H1 (cell line): ENCODE measurements around the gene CCNY. TPM values are rescaled to one million over a fixed set of nuclear protein-coding genes. Genes with fewer than 3 reads are reported as not detected.

Experiments used
- CTCF ChIA-PET: fragments of 300-600 bp; sonication (Branson Sonifier 250); formaldehyde crosslinking; loops from one replicate; lab custom pipeline; 2021; ENCODE audit not compliant: partially characterized antibody; lab: Charles Lee
- POLR2A ChIA-PET: fragments of 300-600 bp; sonication (Branson Sonifier 250); formaldehyde crosslinking; loops from one replicate; lab custom pipeline; 2021; ENCODE audit warnings: inconsistent platforms; ENCODE audit not compliant: partially characterized antibody; lab: Charles Lee
- DNase-seq, 2 experiments: peaks; one replicate each; pipeline versions ENCODE4 v3.0.0 to v3.0.0-alpha.2; 2010 to 2022; ENCODE audit warnings: low spot score in 2 of 2, low read depth in 1 of 2, mixed read lengths in 1 of 2
- FAIRE-seq: peaks from 2 replicates; lab custom pipeline; 2011; peaks lifted over from hg19 to GRCh38; lab: Jason Lieb, UNC
- H2AFZ ChIP-seq: 2 replicates; pipeline ENCODE4 v1.8.1; 2012; ENCODE audit warnings: low read length, inconsistent platforms
- H2AK5ac ChIP-seq: 2 replicates; pipeline ENCODE4 v1.6.1; 2013; ENCODE audit warnings: low read depth, low read length
- H2BK120ac ChIP-seq: replicated peaks from 2 replicates; pipeline ENCODE3; 2013; ENCODE audit warnings: low read depth, low read length, inconsistent platforms
- H2BK12ac ChIP-seq: 2 replicates; pipeline ENCODE4 v1.6.1; 2013; ENCODE audit warnings: low read depth, low read length
- H2BK15ac ChIP-seq: 2 replicates; pipeline ENCODE4 v1.6.1; 2013; ENCODE audit warnings: low read length
- H2BK20ac ChIP-seq: 2 replicates; pipeline ENCODE4 v1.6.1; 2013; ENCODE audit warnings: low read length
- H2BK5ac ChIP-seq: 2 replicates; pipeline ENCODE4 v1.6.1; 2013; ENCODE audit warnings: low read depth, low read length
- H3K14ac ChIP-seq: 2 replicates; pipeline ENCODE4 v1.6.1; 2013; ENCODE audit warnings: inconsistent platforms; ENCODE audit not compliant: insufficient read length
- H3K18ac ChIP-seq: 2 replicates; pipeline ENCODE4 v1.6.1; 2013; ENCODE audit warnings: low read length; ENCODE audit errors: extremely low read depth
- H3K23ac ChIP-seq: 2 replicates; pipeline ENCODE4 v1.6.1; 2013; ENCODE audit warnings: inconsistent platforms; ENCODE audit not compliant: insufficient read length
- H3K23me2 ChIP-seq: 2 replicates; pipeline ENCODE4 v1.6.1; 2013; ENCODE audit warnings: low read depth, low read length
- H3K27ac ChIP-seq: 2 replicates; pipeline ENCODE4 v1.6.1; 2011; ENCODE audit warnings: low read depth, low read length, inconsistent platforms
- H3K27me3 ChIP-seq, 4 experiments: replicated peaks in 1 of 4; 1 replicate in 1 of 4; 2 replicates in 3 of 4; pipeline versions ENCODE4 v1.6.1 to v1.8.1; 2011 to 2013; ENCODE audit warnings: low read length in 3 of 4, mild to moderate bottlenecking in 3 of 4, inconsistent platforms in 2 of 4, mixed read lengths in 2 of 4, moderate library complexity in 1 of 4; ENCODE audit not compliant: control insufficient read depth in 3 of 4, insufficient read depth in 3 of 4; ENCODE audit errors: extremely low read depth in 1 of 4
- H3K36me3 ChIP-seq, 4 experiments: 2 replicates each; pipeline versions ENCODE4 v1.6.1 to v1.8.1; 2011 to 2013; ENCODE audit warnings: mild to moderate bottlenecking in 4 of 4, low read length in 3 of 4, moderate library complexity in 2 of 4, control low read depth in 1 of 4, inconsistent platforms in 1 of 4; ENCODE audit not compliant: insufficient read depth in 4 of 4, control insufficient read depth in 2 of 4
- H3K4ac ChIP-seq: replicated peaks from 2 replicates; pipeline ENCODE3; 2013; ENCODE audit warnings: low read length, low read depth, mixed read lengths, inconsistent platforms; ENCODE audit not compliant: insufficient read length
- H3K4me1 ChIP-seq, 4 experiments: replicated peaks in 1 of 4; 1 replicate in 1 of 4; 2 replicates in 3 of 4; pipeline versions ENCODE4 v1.6.1 to v1.8.1; 2011 to 2013; ENCODE audit warnings: low read length in 3 of 4, inconsistent platforms in 2 of 4, mixed read lengths in 1 of 4; ENCODE audit not compliant: insufficient read depth in 4 of 4, control insufficient read depth in 3 of 4
- H3K4me2 ChIP-seq, 2 experiments: 2 replicates each; pipeline versions ENCODE4 v1.6.1 to v1.8.1; 2011 to 2013; ENCODE audit warnings: low read depth in 2 of 2, low read length in 2 of 2, control low read depth in 1 of 2, inconsistent platforms in 1 of 2, mild to moderate bottlenecking in 1 of 2; ENCODE audit not compliant: insufficient read depth in 1 of 2
- H3K4me3 ChIP-seq, 4 experiments: fragments of 200-600, 300-600 bp in 1 of 4; sonication (generic), shearing (Covaris generic), sonication (Bioruptor Twin) in 1 of 4; 2 replicates each; pipeline versions ENCODE4 v1.5.1 to v1.8.1; 2011 to 2016; ENCODE audit warnings: low read length in 4 of 4, low read depth in 3 of 4, control low read depth in 2 of 4, inconsistent platforms in 2 of 4, mild to moderate bottlenecking in 2 of 4, mixed read lengths in 1 of 4, moderate library complexity in 1 of 4; ENCODE audit not compliant: insufficient read depth in 2 of 4; ENCODE audit errors: extremely low read depth in 1 of 4
- H3K56ac ChIP-seq: replicated peaks from 2 replicates; pipeline ENCODE3; 2013; ENCODE audit warnings: low read depth, mild to moderate bottlenecking, mixed read lengths, low read length, inconsistent platforms; ENCODE audit not compliant: insufficient read length
- H3K79me1 ChIP-seq: 2 replicates; pipeline ENCODE4 v1.6.1; 2013; ENCODE audit warnings: low read depth, low read length, control low read depth
- H3K79me2 ChIP-seq, 2 experiments: 2 replicates each; pipeline versions ENCODE4 v1.6.1 to v1.8.1; 2012 to 2013; ENCODE audit warnings: low read length in 2 of 2, mild to moderate bottlenecking in 2 of 2, inconsistent platforms in 1 of 2; ENCODE audit not compliant: insufficient read depth in 2 of 2, control insufficient read depth in 1 of 2
- H3K9ac ChIP-seq, 4 experiments: replicated peaks in 1 of 4; 1 replicate in 1 of 4; 2 replicates in 3 of 4; pipeline versions ENCODE4 v1.6.1 to v1.8.1; 2011 to 2013; ENCODE audit warnings: low read depth in 3 of 4, low read length in 3 of 4, control low read depth in 2 of 4, mild to moderate bottlenecking in 2 of 4, moderate library complexity in 2 of 4, inconsistent platforms in 1 of 4; ENCODE audit errors: extremely low read depth in 1 of 4
- H3K9me3 ChIP-seq, 2 experiments: 2 replicates each; pipeline versions ENCODE4 v1.6.1 to v1.8.1; 2012 to 2013; ENCODE audit warnings: mild to moderate bottlenecking in 2 of 2, moderate library complexity in 2 of 2, control low read depth in 1 of 2, inconsistent platforms in 1 of 2, low read depth in 1 of 2, low read length in 1 of 2, mixed read lengths in 1 of 2; ENCODE audit not compliant: insufficient read depth in 2 of 2
- H4K20me1 ChIP-seq, 2 experiments: replicated peaks in 1 of 2; 2 replicates each; pipeline versions ENCODE3 to v1.8.1; 2011 to 2013; ENCODE audit warnings: inconsistent platforms in 2 of 2, low read length in 2 of 2, mild to moderate bottlenecking in 1 of 2; ENCODE audit not compliant: insufficient read depth in 2 of 2, control insufficient read depth in 1 of 2
- H4K5ac ChIP-seq: 2 replicates; pipeline ENCODE4 v1.6.1; 2013; ENCODE audit warnings: low read length, low read depth, mixed read lengths, inconsistent platforms; ENCODE audit not compliant: insufficient read length
- H4K8ac ChIP-seq: 2 replicates; pipeline ENCODE4 v1.8.0; 2013; ENCODE audit warnings: mild to moderate bottlenecking, moderate library complexity, low read length, inconsistent platforms; ENCODE audit not compliant: insufficient read depth; ENCODE audit errors: extremely low read depth
- H4K91ac ChIP-seq: replicated peaks from 2 replicates; pipeline ENCODE3; 2013; ENCODE audit warnings: low read length, mixed read lengths, inconsistent platforms; ENCODE audit not compliant: insufficient read length
- BACH1 ChIP-seq: IDR thresholded peaks from 2 replicates; pipeline ENCODE4 v1.6.1; 2012; ENCODE audit warnings: low read length, improper control_type of control experiment
- BRCA1 ChIP-seq: IDR thresholded peaks from 2 replicates; pipeline ENCODE4 v1.6.1; 2012; ENCODE audit warnings: low read depth, low read length, improper control_type of control experiment
- EP300 ChIP-seq, 2 experiments: IDR thresholded peaks; 1 replicate in 1 of 2; 2 replicates in 1 of 2; pipeline ENCODE4 v1.6.1; 2011 to 2012; ENCODE audit warnings: low read depth in 2 of 2, low read length in 2 of 2, mild to moderate bottlenecking in 2 of 2, borderline replicate concordance in 1 of 2, inconsistent platforms in 1 of 2, moderate library complexity in 1 of 2
- RAD21 ChIP-seq, 2 experiments: IDR thresholded peaks in 1 of 2; conservative IDR thresholded peaks in 1 of 2; 2 replicates each; pipeline ENCODE4 v1.6.1; 2011; ENCODE audit warnings: low read depth in 2 of 2, low read length in 2 of 2, improper control_type of control experiment in 1 of 2, inconsistent platforms in 1 of 2, mild to moderate bottlenecking in 1 of 2, moderate library complexity in 1 of 2
- SIRT6 ChIP-seq: IDR thresholded peaks from one replicate; pipeline ENCODE4 v1.7.1; 2012; ENCODE audit warnings: low read length, inconsistent platforms
- SP1 ChIP-seq: IDR thresholded peaks from 2 replicates; pipeline ENCODE4 v1.6.1; 2011; ENCODE audit warnings: low read depth, low read length
- ZNF274 ChIP-seq: IDR thresholded peaks from 2 replicates; pipeline ENCODE4 v1.7.0; 2012; ENCODE audit warnings: low read length, borderline replicate concordance; ENCODE audit errors: extremely low read depth
- WGBS, 2 experiments: shearing (Covaris generic) in 1 of 2; methylation state at CpG; one replicate each; pipeline versions ENCODE4 v1.1.6 to v1.1.7; 2013 to 2015; ENCODE audit warnings: low lambda C conversion rate in 2 of 2, mixed read lengths in 2 of 2, inconsistent platforms in 1 of 2, low coverage in 1 of 2, missing lambda C conversion rate in 1 of 2; ENCODE audit not compliant: insufficient replicate concordance in 2 of 2, insufficient coverage in 1 of 2, insufficient read length in 1 of 2; ENCODE audit errors: extremely low coverage in 1 of 2, missing lambda C conversion rate in 1 of 2; 5-methylcytosine and 5-hydroxymethylcytosine counted together
- polyA plus RNA-seq, 7 experiments: library from polyadenylated mRNA; depleted of rRNA in 3 of 7; stranded (reverse) in 5 of 7; unstranded in 2 of 7; fragments of >200 nt in 5 of 7; fragments of 200-250 nt in 2 of 7; gene quantifications; 1 replicate in 5 of 7; 2 replicates in 1 of 7; 4 replicates in 1 of 7; pipeline versions ENCODE4 v1.2.1 to v1.2.3, GENCODE V29; 2011 to 2013; ENCODE audit warnings: missing spikeins in 2 of 7, mixed read lengths in 2 of 7
- total RNA-seq: library from RNA; stranded (reverse); fragmentation: NEBNext Ultra II Directional; extraction: Animal tissue kit (Norgen Biotek cat#: 25700); gene quantifications from 2 replicates; pipeline ENCODE4 v1.2.1, GENCODE V29; 2021
- TF ChIP-seq, protein P1 (sequence below): IDR thresholded peaks from 2 replicates; pipeline ENCODE4 v1.6.1; 2011; ENCODE audit warnings: low read length, improper control_type of control experiment

The CCNY gene
- total and polyA plus RNA-seq, 2 of the 8 experiments (the other 6 are each of a cell fraction or from before 2014, with no cell fraction given): 25.3 to 68.2 TPM

GRCh38 chr10:35390161-35390840 lies 54.0 kb downstream of the CCNY start:
- H3K9me3 ChIP-seq: no peaks in the 10 kb centered on the region
- H3K23ac ChIP-seq: no peak overlapping the region
- H3K79me1 ChIP-seq: peaks cover 7% of the 10 kb centered on the region
- H3K79me2 ChIP-seq: peaks cover 9 to 79% of the 10 kb centered on the region in 2 experiments
- no peak overlapping the region for H4K8ac ChIP-seq
- H3K27ac ChIP-seq: no peak overlapping the region
- H2AK5ac ChIP-seq: no peak overlapping the region
- no peak overlapping the region for H2BK120ac ChIP-seq
- H3K14ac ChIP-seq: no peak overlapping the region
- H3K36me3 ChIP-seq: no peaks in the 10 kb centered on the region
- H3K56ac ChIP-seq: no peak overlapping the region
- H2AFZ ChIP-seq: no peak overlapping the region
- no peak overlapping the region for H4K91ac ChIP-seq
- no peaks in the 10 kb centered on the region for H3K27me3 ChIP-seq
- 91% methylated on average over 2 of the region's 2 CpGs; no CpG with 5 or more reads in 1 of the 2 experiments for WGBS, 2 experiments
- H4K5ac ChIP-seq: no peak overlapping the region
- no peak overlapping the region for H3K9ac ChIP-seq
- H2BK12ac ChIP-seq: no peak overlapping the region
- no peak overlapping the region for H2BK15ac ChIP-seq
- FAIRE-seq: no peak
- no peak overlapping the region for H3K4me2 ChIP-seq
- TF ChIP-seq SIRT6 (no peak), BACH1 (no peak), RAD21 (IDR thresholded peaks at IDR 0.05 in 1 of 2, conservative IDR thresholded peaks at IDR 0.05 in 1 of 2; ENCODE audit: low read depth in 2 of 2, low read length in 2 of 2) (no peak), EP300 (IDR thresholded peaks at IDR 0.05; ENCODE audit: borderline replicate concordance in 1 of 2, low read depth in 2 of 2, low read length in 2 of 2) (no peak), SP1 (no peak), BRCA1 (no peak), ZNF274 (no peak)
- TF ChIP-seq, protein P1, sequence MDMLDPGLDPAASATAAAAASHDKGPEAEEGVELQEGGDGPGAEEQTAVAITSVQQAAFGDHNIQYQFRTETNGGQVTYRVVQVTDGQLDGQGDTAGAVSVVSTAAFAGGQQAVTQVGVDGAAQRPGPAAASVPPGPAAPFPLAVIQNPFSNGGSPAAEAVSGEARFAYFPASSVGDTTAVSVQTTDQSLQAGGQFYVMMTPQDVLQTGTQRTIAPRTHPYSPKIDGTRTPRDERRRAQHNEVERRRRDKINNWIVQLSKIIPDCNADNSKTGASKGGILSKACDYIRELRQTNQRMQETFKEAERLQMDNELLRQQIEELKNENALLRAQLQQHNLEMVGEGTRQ: no peak
- TF ChIP-seq, all 59 proteins: peak for 0
- Histone ChIP-seq H3K4me1 (peaks cover 10 to 30% (median 21%) of the 10 kb centered on the region in 4 experiments), H3K23me2 (no peaks in the 10 kb centered on the region), H3K4ac (no peak overlapping the region), H3K4me3 (no peak overlapping the region), H4K20me1 (peaks cover 0 to 2% of the 10 kb centered on the region in 2 experiments), H3K18ac (no peak overlapping the region), H2BK5ac (no peak overlapping the region), H2BK20ac (no peak overlapping the region)
- POLR2A ChIA-PET: no interaction called here
- CTCF ChIA-PET: no interaction called here
- DNase-seq: no peak
